RWPE1 (cell line): Measurements from ENCODE around the gene XIRP2.
"Not testable (repeated sequence)": the region's sequence is repeated elsewhere in the genome, so short reads cannot be mapped to it uniquely, and the experiment has no call there.

Source experiments
- CTCF ChIA-PET: fragments of 350-600 bp; sonication (Branson Sonifier 250); formaldehyde crosslinking; extraction: SDS; loops from one replicate; lab custom pipeline; 2021; lab: Yijun Ruan, JAX
- POLR2A ChIA-PET: fragments of 400-600 bp; formaldehyde crosslinking; extraction: SDS; loops from one replicate; lab custom pipeline; 2020; ENCODE audit warnings: antibody characterized with exemption; ENCODE audit not compliant: low non-redundant PET; lab: Yijun Ruan, JAX
- DNase-seq: peaks from one replicate; pipeline ENCODE4 v3.0.0; 2012; ENCODE audit warnings: low spot score
- H3K27ac ChIP-seq: fragments of 450-650 bp; 2 replicates; pipeline ENCODE4 v1.5.1; 2017
- TF ChIP-seq, protein P1 (sequence below): fragments of 450-650 bp; conservative IDR thresholded peaks from 2 replicates; pipeline ENCODE4 v1.5.1; 2017; ENCODE audit warnings: low read depth, mild to moderate bottlenecking

XIRP2 gene

DNA sequence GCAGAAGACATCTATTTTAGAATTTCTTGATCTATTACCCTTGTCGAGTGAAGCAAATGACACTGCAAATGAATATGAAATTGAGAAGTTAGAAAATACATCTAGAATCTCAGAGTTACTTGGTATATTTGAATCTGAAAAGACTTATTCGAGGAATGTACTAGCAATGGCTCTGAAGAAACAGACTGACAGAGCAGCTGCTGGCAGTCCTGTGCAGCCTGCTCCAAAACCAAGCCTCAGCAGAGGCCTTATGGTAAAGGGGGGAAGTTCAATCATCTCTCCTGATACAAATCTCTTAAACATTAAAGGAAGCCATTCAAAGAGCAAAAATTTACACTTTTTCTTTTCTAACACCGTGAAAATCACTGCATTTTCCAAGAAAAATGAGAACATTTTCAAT is 370.4 kb downstream of the XIRP2 start:
- ChIA-PET POLR2A (no interaction called here), CTCF (no interaction called here)
- no peak for DNase-seq
- TF ChIP-seq, protein P1, sequence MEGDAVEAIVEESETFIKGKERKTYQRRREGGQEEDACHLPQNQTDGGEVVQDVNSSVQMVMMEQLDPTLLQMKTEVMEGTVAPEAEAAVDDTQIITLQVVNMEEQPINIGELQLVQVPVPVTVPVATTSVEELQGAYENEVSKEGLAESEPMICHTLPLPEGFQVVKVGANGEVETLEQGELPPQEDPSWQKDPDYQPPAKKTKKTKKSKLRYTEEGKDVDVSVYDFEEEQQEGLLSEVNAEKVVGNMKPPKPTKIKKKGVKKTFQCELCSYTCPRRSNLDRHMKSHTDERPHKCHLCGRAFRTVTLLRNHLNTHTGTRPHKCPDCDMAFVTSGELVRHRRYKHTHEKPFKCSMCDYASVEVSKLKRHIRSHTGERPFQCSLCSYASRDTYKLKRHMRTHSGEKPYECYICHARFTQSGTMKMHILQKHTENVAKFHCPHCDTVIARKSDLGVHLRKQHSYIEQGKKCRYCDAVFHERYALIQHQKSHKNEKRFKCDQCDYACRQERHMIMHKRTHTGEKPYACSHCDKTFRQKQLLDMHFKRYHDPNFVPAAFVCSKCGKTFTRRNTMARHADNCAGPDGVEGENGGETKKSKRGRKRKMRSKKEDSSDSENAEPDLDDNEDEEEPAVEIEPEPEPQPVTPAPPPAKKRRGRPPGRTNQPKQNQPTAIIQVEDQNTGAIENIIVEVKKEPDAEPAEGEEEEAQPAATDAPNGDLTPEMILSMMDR: no peak
- H3K27ac ChIP-seq: no peak overlapping the region

- CTCF ChIA-PET: interaction anchor here (0.6 to 2.5 kb wide), 6 partner anchors 10 to 855 kb away, joined by 3 to 15 read pairs (median 3); no protein-coding TSS in a partner anchor
- no peak overlapping the region for H3K27ac ChIP-seq
- TF ChIP-seq, protein P1: no peak
- POLR2A ChIA-PET: no interaction called here
- DNase-seq: no peak
Observed at GRCh38 chr2:167264380-167264779, 376.1 kb downstream of the XIRP2 start.

DNA sequence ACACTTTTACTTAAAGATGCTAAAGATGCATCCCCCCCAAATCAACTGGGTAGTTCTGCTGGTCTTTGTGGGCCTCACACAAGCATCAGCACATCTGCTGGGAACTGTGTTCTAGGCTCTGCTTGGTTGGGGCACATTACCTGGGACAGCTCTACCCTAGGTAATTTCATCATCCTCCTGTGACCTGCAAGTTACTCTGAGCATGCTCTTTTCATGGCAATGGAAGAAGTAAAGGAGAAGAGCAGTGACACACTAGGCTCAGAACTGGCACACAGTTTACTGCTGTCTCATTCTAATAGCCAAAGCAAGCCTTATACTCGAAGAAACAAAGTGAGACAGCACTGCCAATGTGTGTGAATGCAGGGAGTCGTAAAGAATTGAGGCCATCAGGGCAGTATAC is 376.7 kb downstream of the XIRP2 start:
- DNase-seq: no peak
- TF ChIP-seq, protein P1: no peak

DNA sequence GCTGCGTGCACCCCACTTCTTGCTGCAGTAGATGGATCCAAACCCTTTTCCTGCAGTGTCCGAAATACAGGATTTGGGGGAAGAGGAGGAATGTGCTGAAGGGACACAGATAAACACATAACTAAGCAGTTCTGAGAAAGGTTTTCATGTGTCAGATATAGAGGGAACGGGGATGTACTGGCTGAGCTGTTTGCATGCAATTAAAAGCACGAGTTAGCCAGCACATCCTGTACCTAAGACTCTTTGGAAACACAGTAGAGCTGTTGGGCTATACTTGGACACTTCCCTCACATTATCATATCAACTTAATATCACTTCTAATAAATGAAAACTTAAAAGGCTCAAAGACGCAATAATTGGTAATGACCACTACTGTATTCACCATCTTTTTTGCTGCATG is 377.4 kb downstream of the XIRP2 start:
- no peak for DNase-seq
- H3K27ac ChIP-seq: no peak overlapping the region
- POLR2A ChIA-PET: no interaction called here
- TF ChIP-seq, protein P1: no peak
- CTCF ChIA-PET: no interaction called here

More for the DNA sequence above, 376.7 kb downstream of the XIRP2 start:
- no peak overlapping the region for H3K27ac ChIP-seq
- CTCF ChIA-PET: interaction anchor here (2.5 kb wide), 1 partner anchor 854 kb away, joined by 15 read pairs; no protein-coding TSS in a partner anchor
- POLR2A ChIA-PET: no interaction called here

DNA sequence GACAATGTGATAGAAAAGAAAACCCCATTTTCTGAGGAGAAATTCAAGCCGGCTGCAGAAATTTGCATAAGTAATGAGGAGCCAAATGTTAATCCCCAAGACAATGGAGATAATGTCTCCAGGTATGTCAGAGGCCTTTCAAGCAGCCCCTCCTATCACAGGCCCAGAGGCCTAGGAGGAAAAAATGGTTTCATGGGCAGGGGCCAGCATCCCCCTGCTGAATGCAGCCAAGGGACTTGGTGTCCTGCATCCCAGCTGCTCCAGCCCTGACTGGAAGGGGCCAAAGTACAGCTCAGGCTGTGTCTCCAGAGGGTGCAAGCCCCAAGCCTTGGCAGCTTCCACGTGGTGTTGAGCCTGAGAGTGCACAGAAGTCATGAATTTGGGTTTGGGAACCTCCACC is 380.0 kb downstream of the XIRP2 start:
- not testable (repeated sequence) for DNase-seq

DNA sequence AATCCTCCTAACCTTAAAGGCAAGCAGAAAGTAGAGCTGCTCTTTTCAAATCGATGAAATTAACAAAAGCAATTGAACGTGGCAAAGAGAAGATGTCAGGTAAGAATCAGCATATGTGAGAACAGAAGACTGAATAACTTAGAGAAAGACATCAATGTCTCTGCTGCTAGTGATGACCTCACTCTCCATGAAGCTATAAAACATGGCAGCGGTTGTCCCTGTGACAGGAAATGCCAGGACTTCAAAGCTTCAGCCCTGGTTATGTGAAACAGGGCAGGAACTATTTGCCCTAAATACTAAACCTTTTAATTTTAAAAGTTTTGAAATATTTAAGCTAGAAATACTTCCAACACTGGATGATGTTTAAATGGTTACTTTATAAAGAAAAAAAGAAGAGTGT is 383.7 kb downstream of the XIRP2 start:
- TF ChIP-seq, protein P1: no peak
- no peak for DNase-seq
- CTCF ChIA-PET: no interaction called here
- POLR2A ChIA-PET: no interaction called here
- no peak overlapping the region for H3K27ac ChIP-seq

More for the DNA sequence above, 380.0 kb downstream of the XIRP2 start:
- H3K27ac ChIP-seq, CTCF ChIA-PET, POLR2A ChIA-PET: not testable (repeated sequence)

DNA sequence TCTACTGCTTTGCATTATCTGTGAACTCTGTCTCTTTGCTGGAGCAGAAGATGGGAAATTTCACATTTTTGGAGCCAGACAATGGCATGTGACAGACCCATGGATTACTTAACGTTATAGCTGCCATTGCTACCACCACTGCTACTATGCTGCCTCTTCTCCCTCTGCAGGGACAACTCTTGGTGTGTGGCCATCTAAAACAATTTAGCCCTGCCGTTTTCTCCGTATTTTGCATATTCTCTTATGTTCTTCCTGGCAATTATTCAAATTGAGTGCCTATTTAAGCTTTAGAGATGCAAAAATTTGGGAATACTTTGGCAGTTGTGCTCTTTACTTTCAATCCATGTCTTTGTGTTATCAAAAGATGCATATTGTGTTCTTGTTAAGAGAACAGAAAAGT is 386.8 kb downstream of the XIRP2 start:
- POLR2A ChIA-PET: no interaction called here
- no peak for DNase-seq
- TF ChIP-seq, protein P1: no peak
- H3K27ac ChIP-seq: no peak overlapping the region
- CTCF ChIA-PET: no interaction called here
